ENCODE results near the gene MRPS14. TPM values are rescaled to one million over a fixed set of nuclear protein-coding genes. Genes with fewer than 3 reads are reported as not detected.

Gene MRPS14
- total RNA-seq, 1 experiment from 2014 or later: 25.1 TPM

DNA sequence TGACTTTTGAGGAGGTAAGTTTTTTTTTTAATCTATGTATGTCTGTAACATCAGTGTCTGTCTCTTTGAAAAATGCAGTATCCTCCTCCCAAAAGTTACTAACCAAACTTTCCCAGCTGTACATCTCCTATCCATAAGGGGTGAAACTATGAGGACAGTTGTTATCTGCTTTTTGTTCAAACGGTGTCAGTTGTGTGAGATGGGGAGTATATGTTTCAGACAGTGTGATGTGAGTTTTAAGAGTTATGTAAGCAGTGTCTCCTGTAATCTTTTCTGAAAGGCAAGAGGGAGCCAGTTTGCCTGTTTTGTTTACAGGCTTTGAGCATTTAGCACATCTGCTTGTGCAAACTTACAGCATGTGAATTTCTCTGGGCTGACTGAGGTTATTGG, 58.3 kb downstream of the MRPS14 start:
- ChIA-PET POLR2A (no interaction called here), CTCF (no interaction called here)
- no TSS peak for BruUV-seq (replicated peaks)
- Histone ChIP-seq H3K4me1 (ENCODE audit: control insufficient read depth, insufficient read depth, low read length) (no peaks in the 10 kb centered on the region), H3K36me3 (ENCODE audit: control insufficient read depth, insufficient read depth, low read length) (no peaks in the 10 kb centered on the region), H3K27me3 (ENCODE audit: control insufficient read depth, insufficient read depth, low read length) (no peaks in the 10 kb centered on the region), H3K4me3 (ENCODE audit: low read depth in 2 of 2, low read length in 2 of 2) (no peak overlapping the region), H3K27ac (ENCODE audit: low read length) (no peak overlapping the region), H3K9me3 (ENCODE audit: control insufficient read depth, insufficient read depth, low read depth, low read length) (no peaks in the 10 kb centered on the region)
- DNase-seq (ENCODE audit: low read depth, low spot score): no peak
- intact Hi-C loops (cut with micrococcal nuclease; ENCODE audit: unreplicated experiment) (no loop called here), in situ Hi-C loops (cut with HindIII; ENCODE audit: low pct_unique_long_range_greater_than_20kb, low sequenced_read_pairs) (no loop called here)
- ATAC-seq: no peak
- TF ChIP-seq, protein P1, sequence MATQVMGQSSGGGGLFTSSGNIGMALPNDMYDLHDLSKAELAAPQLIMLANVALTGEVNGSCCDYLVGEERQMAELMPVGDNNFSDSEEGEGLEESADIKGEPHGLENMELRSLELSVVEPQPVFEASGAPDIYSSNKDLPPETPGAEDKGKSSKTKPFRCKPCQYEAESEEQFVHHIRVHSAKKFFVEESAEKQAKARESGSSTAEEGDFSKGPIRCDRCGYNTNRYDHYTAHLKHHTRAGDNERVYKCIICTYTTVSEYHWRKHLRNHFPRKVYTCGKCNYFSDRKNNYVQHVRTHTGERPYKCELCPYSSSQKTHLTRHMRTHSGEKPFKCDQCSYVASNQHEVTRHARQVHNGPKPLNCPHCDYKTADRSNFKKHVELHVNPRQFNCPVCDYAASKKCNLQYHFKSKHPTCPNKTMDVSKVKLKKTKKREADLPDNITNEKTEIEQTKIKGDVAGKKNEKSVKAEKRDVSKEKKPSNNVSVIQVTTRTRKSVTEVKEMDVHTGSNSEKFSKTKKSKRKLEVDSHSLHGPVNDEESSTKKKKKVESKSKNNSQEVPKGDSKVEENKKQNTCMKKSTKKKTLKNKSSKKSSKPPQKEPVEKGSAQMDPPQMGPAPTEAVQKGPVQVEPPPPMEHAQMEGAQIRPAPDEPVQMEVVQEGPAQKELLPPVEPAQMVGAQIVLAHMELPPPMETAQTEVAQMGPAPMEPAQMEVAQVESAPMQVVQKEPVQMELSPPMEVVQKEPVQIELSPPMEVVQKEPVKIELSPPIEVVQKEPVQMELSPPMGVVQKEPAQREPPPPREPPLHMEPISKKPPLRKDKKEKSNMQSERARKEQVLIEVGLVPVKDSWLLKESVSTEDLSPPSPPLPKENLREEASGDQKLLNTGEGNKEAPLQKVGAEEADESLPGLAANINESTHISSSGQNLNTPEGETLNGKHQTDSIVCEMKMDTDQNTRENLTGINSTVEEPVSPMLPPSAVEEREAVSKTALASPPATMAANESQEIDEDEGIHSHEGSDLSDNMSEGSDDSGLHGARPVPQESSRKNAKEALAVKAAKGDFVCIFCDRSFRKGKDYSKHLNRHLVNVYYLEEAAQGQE (IDR thresholded peaks at IDR 0.05; ENCODE audit: insufficient read depth in 1 of 2, low read depth in 2 of 2, low read length in 1 of 2): no peak
- TF ChIP-seq, protein P2, sequence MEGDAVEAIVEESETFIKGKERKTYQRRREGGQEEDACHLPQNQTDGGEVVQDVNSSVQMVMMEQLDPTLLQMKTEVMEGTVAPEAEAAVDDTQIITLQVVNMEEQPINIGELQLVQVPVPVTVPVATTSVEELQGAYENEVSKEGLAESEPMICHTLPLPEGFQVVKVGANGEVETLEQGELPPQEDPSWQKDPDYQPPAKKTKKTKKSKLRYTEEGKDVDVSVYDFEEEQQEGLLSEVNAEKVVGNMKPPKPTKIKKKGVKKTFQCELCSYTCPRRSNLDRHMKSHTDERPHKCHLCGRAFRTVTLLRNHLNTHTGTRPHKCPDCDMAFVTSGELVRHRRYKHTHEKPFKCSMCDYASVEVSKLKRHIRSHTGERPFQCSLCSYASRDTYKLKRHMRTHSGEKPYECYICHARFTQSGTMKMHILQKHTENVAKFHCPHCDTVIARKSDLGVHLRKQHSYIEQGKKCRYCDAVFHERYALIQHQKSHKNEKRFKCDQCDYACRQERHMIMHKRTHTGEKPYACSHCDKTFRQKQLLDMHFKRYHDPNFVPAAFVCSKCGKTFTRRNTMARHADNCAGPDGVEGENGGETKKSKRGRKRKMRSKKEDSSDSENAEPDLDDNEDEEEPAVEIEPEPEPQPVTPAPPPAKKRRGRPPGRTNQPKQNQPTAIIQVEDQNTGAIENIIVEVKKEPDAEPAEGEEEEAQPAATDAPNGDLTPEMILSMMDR (IDR thresholded peaks at IDR 0.05): no peak
- TF ChIP-seq SIN3A (IDR thresholded peaks at IDR 0.05; ENCODE audit: borderline replicate concordance, insufficient read depth, low read depth, low read length): no peak
- TF ChIP-seq POLR2AphosphoS5 (IDR thresholded peaks at IDR 0.05; ENCODE audit: low read depth, low read length): no peak
- no peak for TF ChIP-seq TCF7L2 (IDR thresholded peaks at IDR 0.05; ENCODE audit: low read depth, low read length)

- in situ Hi-C loops (cut with HindIII; ENCODE audit: low pct_unique_long_range_greater_than_20kb, low sequenced_read_pairs): no loop called here
- CTCF ChIA-PET: no interaction called here
- Histone ChIP-seq H3K4me1 (ENCODE audit: control insufficient read depth, insufficient read depth, low read length) (no peaks in the 10 kb centered on the region), H3K9me3 (ENCODE audit: control insufficient read depth, insufficient read depth, low read depth, low read length) (no peaks in the 10 kb centered on the region), H3K27me3 (ENCODE audit: control insufficient read depth, insufficient read depth, low read length) (no peaks in the 10 kb centered on the region), H3K36me3 (ENCODE audit: control insufficient read depth, insufficient read depth, low read length) (no peaks in the 10 kb centered on the region), H3K27ac (ENCODE audit: low read length) (no peak overlapping the region), H3K4me3 (ENCODE audit: low read depth in 2 of 2, low read length in 2 of 2) (no peak overlapping the region)
- TSS peak; percentile 6 for BruUV-seq (replicated peaks)
- POLR2A ChIA-PET: no interaction called here
- intact Hi-C loops (cut with micrococcal nuclease; ENCODE audit: unreplicated experiment): no loop called here
- no peak for ATAC-seq
- DNase-seq (ENCODE audit: low read depth, low spot score): no peak
- TF ChIP-seq, protein P2 (IDR thresholded peaks at IDR 0.05): no peak
- TF ChIP-seq SIN3A (IDR thresholded peaks at IDR 0.05; ENCODE audit: borderline replicate concordance, insufficient read depth, low read depth, low read length): no peak
- TF ChIP-seq, protein P1 (IDR thresholded peaks at IDR 0.05; ENCODE audit: insufficient read depth in 1 of 2, low read depth in 2 of 2, low read length in 1 of 2): no peak
These were observed 58.8 kb downstream of the MRPS14 start for GRCh38 chr1:174964261-174964971.

All from Panc1 (cell line).